Body of pancreas (tissue), 4 donors: ENCODE results near the gene SFXN5. TPM values are rescaled to one million over a fixed set of nuclear protein-coding genes. Genes with fewer than 3 reads are reported as not detected.
A peak's percentile ranks its signal among the peaks of the same experiment; 100 is the strongest.

ENCODE experiments used
- ATAC-seq: fragments of 150-250 bp; one replicate; pipeline ENCODE4 v1.9.1; 2016
- DNase-seq, 4 donors: peaks; one replicate each; pipeline ENCODE4 v3.0.0-alpha.2; 2019
- H3K27ac ChIP-seq, 4 donors: fragments of 200-600 bp; sonication (generic); 1 replicate in 3 of 4; 2 replicates in 1 of 4; pipeline versions ENCODE4 v1.5.1 to v1.6.1; 2016 to 2019; ENCODE audit warnings: mild to moderate bottlenecking in 1 of 4, mixed read lengths in 1 of 4, moderate library complexity in 1 of 4
- H3K27me3 ChIP-seq, 2 donors: fragments of 200-600 bp; sonication (generic); one replicate each; pipeline ENCODE4 v1.6.0; 2016; ENCODE audit warnings: mild to moderate bottlenecking in 1 of 2
- H3K36me3 ChIP-seq, 2 donors: fragments of 200-600 bp; sonication (generic); replicated peaks in 1 of 2; 2 replicates each; pipeline ENCODE4 v1.5.1; 2016; ENCODE audit warnings: low read depth in 2 of 2; ENCODE audit not compliant: insufficient read depth in 1 of 2
- H3K4me1 ChIP-seq: fragments of 200-600 bp; sonication (generic); one replicate; pipeline ENCODE4 v1.6.0; 2016
- H3K4me3 ChIP-seq, 2 donors: fragments of 200-600 bp; sonication (generic); 1 replicate in 1 of 2; 2 replicates in 1 of 2; pipeline ENCODE4 v1.5.1; 2016 to 2019
- H3K9me3 ChIP-seq, 3 donors: fragments of 200-600 bp; sonication (generic); 1 replicate in 2 of 3; 2 replicates in 1 of 3; pipeline ENCODE4 v1.5.1; 2016
- CTCF ChIP-seq, 7 experiments: fragments of 450-650 bp in 4 of 7; fragments of 200-600 bp in 3 of 7; sonication (generic) in 3 of 7; IDR thresholded peaks; one replicate each; pipeline ENCODE4 v1.5.1; 2016 to 2019; ENCODE audit warnings: antibody characterized with exemption in 7 of 7
- POLR2A ChIP-seq, 3 donors: fragments of 450-650 bp; IDR thresholded peaks; one replicate each; pipeline ENCODE4 v1.6.1; 2016; ENCODE audit warnings: antibody characterized with exemption in 3 of 3, mild to moderate bottlenecking in 2 of 3
- WGBS, 2 donors: methylation state at CpG; one replicate each; pipeline ENCODE4 v1.1.5; 2017; 5-methylcytosine and 5-hydroxymethylcytosine counted together
- intact Hi-C: fragments of 100-400 bp; cut with DNase I; formaldehyde crosslinking; loops from one replicate; pipeline ENCODE4 v1.15.1; 2023
- total RNA-seq, 2 donors: library from RNA; depleted of rRNA; stranded (reverse); fragments of >200 nt; gene quantifications; one replicate each; pipeline ENCODE4 v1.1.0, GENCODE V29; 2016

The SFXN5 gene
- total RNA-seq, 2 donors from 2014 or later: 4.3 to 5.4 TPM

GRCh38 chr2:73032702-73033097, 38.8 kb downstream of the SFXN5 start:
- Histone ChIP-seq H3K36me3 (no peaks in the 10 kb centered on the region), H3K27me3 (no peaks in the 10 kb centered on the region), H3K4me3 (no peak overlapping the region), H3K9me3 (no peaks in the 10 kb centered on the region), H3K27ac (peak overlapping the region in 1 of 4 donors; percentile 48), H3K4me1 (peaks cover 19% of the 10 kb centered on the region)
- DNase-seq (no peak), ATAC-seq (no peak)
- TF ChIP-seq POLR2A (IDR thresholded peaks at IDR 0.05) (no peak), CTCF (IDR thresholded peaks at IDR 0.05) (no peak)
- intact Hi-C loops: no loop called here
- 72 to 74% methylated on average over 5 of the region's 5 CpGs for WGBS, 2 donors

GRCh38 chr2:73031725-73032701, 39.5 kb downstream of the SFXN5 start:
- H3K36me3 ChIP-seq: no peaks in the 10 kb centered on the region
- intact Hi-C loops: no loop called here
- H3K4me1 ChIP-seq: peaks cover 19% of the 10 kb centered on the region
- peak; percentile 79 for ATAC-seq
- 59 to 60% methylated on average over 9 to 10 of the region's 10 CpGs for WGBS, 2 donors
- no peak overlapping the region for H3K4me3 ChIP-seq
- no peak for TF ChIP-seq CTCF (IDR thresholded peaks at IDR 0.05)
- TF ChIP-seq POLR2A (IDR thresholded peaks at IDR 0.05): no peak
- H3K9me3 ChIP-seq: no peaks in the 10 kb centered on the region
- H3K27me3 ChIP-seq: no peaks in the 10 kb centered on the region
- H3K27ac ChIP-seq: peak overlapping the region in 1 of 4 donors; percentile 48
- peak in 3 of 4 donors; percentile 20 to 49 (median 43) for DNase-seq

- Histone ChIP-seq H3K4me3 (no peak overlapping the region), H3K4me1 (peaks cover 19% of the 10 kb centered on the region), H3K27ac (no peak overlapping the region), H3K9me3 (no peaks in the 10 kb centered on the region), H3K27me3 (no peaks in the 10 kb centered on the region), H3K36me3 (no peaks in the 10 kb centered on the region)
- TF ChIP-seq POLR2A (IDR thresholded peaks at IDR 0.05) (no peak), CTCF (IDR thresholded peaks at IDR 0.05) (no peak)
- no peak for ATAC-seq
- no peak for DNase-seq
- 93 to 94% methylated on average over 3 of the region's 3 CpGs for WGBS, 2 donors
- intact Hi-C loops: no loop called here
Measured at GRCh38 chr2:73031095-73031678, 40.3 kb downstream of the SFXN5 start.

- no peak for DNase-seq
- intact Hi-C loops: no loop called here
- 84 to 91% methylated on average over 10 of the region's 10 CpGs for WGBS, 2 donors
- H3K4me1 ChIP-seq: peaks cover 19% of the 10 kb centered on the region
- no peaks in the 10 kb centered on the region for H3K27me3 ChIP-seq
- ATAC-seq: no peak
- H3K36me3 ChIP-seq: no peaks in the 10 kb centered on the region
- H3K9me3 ChIP-seq: no peaks in the 10 kb centered on the region
- H3K27ac ChIP-seq: no peak overlapping the region
- TF ChIP-seq POLR2A (IDR thresholded peaks at IDR 0.05): no peak
- TF ChIP-seq CTCF (IDR thresholded peaks at IDR 0.05): no peak
- no peak overlapping the region for H3K4me3 ChIP-seq
Measured at GRCh38 chr2:73028841-73029240, 42.7 kb downstream of the SFXN5 start.
